Measurements from ENCODE around the gene SNAPC4.

DNA sequence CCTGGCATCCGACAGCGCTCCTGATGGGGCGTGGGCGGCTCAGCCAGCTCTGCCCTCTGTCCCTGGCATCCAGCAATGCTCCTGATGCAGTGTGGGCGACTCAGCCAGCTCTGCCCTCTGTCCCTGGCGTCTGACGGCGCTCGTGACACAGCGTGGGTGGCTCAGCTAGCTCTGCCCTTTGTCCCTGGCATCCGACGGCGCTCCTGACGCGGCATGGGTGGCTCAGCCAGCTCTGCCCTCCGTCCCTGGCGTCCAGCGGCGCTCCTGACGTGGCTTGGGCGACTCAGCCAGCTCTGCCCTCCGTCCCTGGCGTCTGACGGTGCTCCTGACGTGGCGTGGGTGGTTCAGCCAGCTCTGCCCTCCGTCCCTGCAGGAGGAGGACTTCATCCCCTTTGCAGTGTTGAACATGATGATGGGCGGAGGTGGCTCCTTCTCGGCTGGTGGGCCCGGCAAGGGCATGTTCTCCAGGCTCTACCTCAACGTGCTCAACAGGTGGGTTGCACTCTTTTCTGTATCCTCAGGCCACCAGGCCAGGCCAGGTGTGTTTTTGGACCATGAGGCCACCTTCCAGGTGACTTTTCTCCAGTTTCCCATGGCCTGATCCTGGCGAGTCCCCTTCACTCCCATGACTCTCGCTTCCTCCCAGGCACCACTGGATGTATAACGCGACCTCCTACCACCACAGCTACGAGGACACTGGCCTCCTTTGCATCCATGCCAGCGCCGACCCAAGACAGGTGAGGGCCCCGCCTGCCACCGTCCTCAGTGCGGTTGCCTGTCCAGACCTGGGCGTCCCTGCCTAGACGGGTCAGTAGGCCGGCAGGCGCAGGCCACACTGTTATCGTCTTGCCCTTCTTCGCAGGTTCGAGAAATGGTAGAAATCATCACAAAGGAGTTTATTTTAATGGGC lies 18.5 kb upstream of the SNAPC4 start:
- TF ChIP-seq CTCF (IDR thresholded peaks at IDR 0.05; ENCODE audit: insufficient read depth, low read length, poor library complexity, severe bottlenecking) (no peak), EZH2phosphoT487 (conservative IDR thresholded peaks at IDR 0.05; ENCODE audit: low read length) (no peak)
